Chondrocyte (in vitro differentiated cells): ENCODE measurements around the gene LAG3. TPM values are rescaled to one million over a fixed set of nuclear protein-coding genes. Genes with fewer than 3 reads are reported as not detected.
A peak's percentile ranks its signal among the peaks of the same experiment; 100 is the strongest.

Experiments
- DNase-seq: peaks from one replicate; pipeline ENCODE4 v3.0.0; 2021; ENCODE audit warnings: mixed read lengths, low spot score
- H3K27ac Mint-ChIP-seq: one replicate; pipeline ENCODE4 v1.8.0; 2021; ENCODE audit warnings: mild to moderate bottlenecking, moderate library complexity, mixed read lengths; ENCODE audit not compliant: unreplicated experiment
- H3K27me3 Mint-ChIP-seq: 2 replicates; pipeline ENCODE4 v1.8.0; 2021; ENCODE audit warnings: low read depth, mixed read lengths
- H3K36me3 Mint-ChIP-seq: 2 replicates; pipeline ENCODE4 v1.8.0; 2021; ENCODE audit warnings: low read depth, mixed read lengths
- H3K4me1 Mint-ChIP-seq: 2 replicates; pipeline ENCODE4 v1.8.0; 2021; ENCODE audit warnings: low read depth, mild to moderate bottlenecking, mixed read lengths
- H3K4me3 Mint-ChIP-seq: one replicate; pipeline ENCODE4 v1.8.0; 2021; ENCODE audit warnings: mild to moderate bottlenecking, moderate library complexity, mixed read lengths; ENCODE audit not compliant: unreplicated experiment
- H3K9me3 Mint-ChIP-seq: 2 replicates; pipeline ENCODE4 v1.8.0; 2021; ENCODE audit warnings: low read depth, mixed read lengths
- CTCF ChIP-seq: fragments of 200-600 bp; sonication (generic); IDR thresholded peaks from 2 replicates; pipeline ENCODE4 v1.5.0; 2021; ENCODE audit warnings: antibody characterized with exemption, mild to moderate bottlenecking, moderate library complexity
- total RNA-seq: library from RNA; stranded (reverse); gene quantifications from 3 replicates; pipeline ENCODE4 v1.2.1, GENCODE V29; 2021

Gene LAG3
- total RNA-seq, 1 donor from 2014 or later, result 1.0 TPM

GRCh38 chr12:6752921-6753771 is 19.2 kb upstream of the LAG3 start, which contains the start of gene MLF2:
Gene MLF2, minus strand, starts transcription at chr12:6753141. Its CDS starts 807 bp downstream, at chr12:6752334.
- peak; percentile 99 for DNase-seq
- Mint-ChIP-seq H3K36me3 (peaks cover 20% of the 10 kb centered on the region), H3K27me3 (no peaks in the 10 kb centered on the region), H3K27ac (peak within 1 kb of the TSS; percentile 98), H3K4me1 (peaks cover 26% of the 10 kb centered on the region), H3K9me3 (no peaks in the 10 kb centered on the region), H3K4me3 (peak within 1 kb of the TSS; percentile 97)
- TF ChIP-seq CTCF, result no peak

- Mint-ChIP-seq H3K9me3 (no peaks in the 10 kb centered on the region), H3K36me3 (peaks cover 16% of the 10 kb centered on the region), H3K4me3 (peak overlapping the region; percentile 97), H3K27ac (peak overlapping the region; percentile 74), H3K27me3 (no peaks in the 10 kb centered on the region), H3K4me1 (peaks cover 26% of the 10 kb centered on the region)
- DNase-seq, result no peak
- peak; percentile 98 for TF ChIP-seq CTCF
Observed at GRCh38 chr12:6753772-6754356, 18.5 kb upstream of the LAG3 start.

DNA sequence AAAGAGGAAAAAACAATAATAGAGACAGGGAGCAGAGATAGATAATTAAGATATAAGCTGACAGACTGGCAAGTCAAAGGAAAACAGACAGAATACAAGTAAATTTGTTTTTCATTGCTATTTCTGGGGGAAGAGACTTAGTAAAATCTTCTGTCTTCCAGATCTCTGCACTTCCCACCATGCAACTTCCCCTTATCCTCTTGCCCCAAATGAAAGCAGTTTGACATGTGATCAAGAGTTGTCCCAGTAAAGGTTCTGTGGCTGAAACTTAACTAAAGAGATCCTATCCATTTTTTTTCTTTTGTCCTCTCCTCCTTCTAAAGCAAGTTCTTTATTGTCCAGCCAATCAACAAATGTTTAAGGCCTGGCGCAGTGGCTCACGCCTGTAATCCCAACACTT is 17.9 kb upstream of the LAG3 start:
- no peak for TF ChIP-seq CTCF
- no peaks in the 10 kb centered on the region for H3K27me3 Mint-ChIP-seq
- H3K36me3 Mint-ChIP-seq, result peaks cover 11% of the 10 kb centered on the region
- H3K4me1 Mint-ChIP-seq, result peaks cover 26% of the 10 kb centered on the region
- no peak for DNase-seq
- no peak overlapping the region for H3K4me3 Mint-ChIP-seq
- H3K9me3 Mint-ChIP-seq, result no peaks in the 10 kb centered on the region
- peak overlapping the region; percentile 61 for H3K27ac Mint-ChIP-seq

GRCh38 chr12:6757028-6757690 is 15.2 kb upstream of the LAG3 start:
- Mint-ChIP-seq H3K4me3 (no peak overlapping the region), H3K9me3 (no peaks in the 10 kb centered on the region), H3K4me1 (peaks cover 17% of the 10 kb centered on the region), H3K36me3 (peaks cover 2% of the 10 kb centered on the region), H3K27ac (no peak overlapping the region), H3K27me3 (no peaks in the 10 kb centered on the region)
- no peak for TF ChIP-seq CTCF
- DNase-seq, result no peak

DNA sequence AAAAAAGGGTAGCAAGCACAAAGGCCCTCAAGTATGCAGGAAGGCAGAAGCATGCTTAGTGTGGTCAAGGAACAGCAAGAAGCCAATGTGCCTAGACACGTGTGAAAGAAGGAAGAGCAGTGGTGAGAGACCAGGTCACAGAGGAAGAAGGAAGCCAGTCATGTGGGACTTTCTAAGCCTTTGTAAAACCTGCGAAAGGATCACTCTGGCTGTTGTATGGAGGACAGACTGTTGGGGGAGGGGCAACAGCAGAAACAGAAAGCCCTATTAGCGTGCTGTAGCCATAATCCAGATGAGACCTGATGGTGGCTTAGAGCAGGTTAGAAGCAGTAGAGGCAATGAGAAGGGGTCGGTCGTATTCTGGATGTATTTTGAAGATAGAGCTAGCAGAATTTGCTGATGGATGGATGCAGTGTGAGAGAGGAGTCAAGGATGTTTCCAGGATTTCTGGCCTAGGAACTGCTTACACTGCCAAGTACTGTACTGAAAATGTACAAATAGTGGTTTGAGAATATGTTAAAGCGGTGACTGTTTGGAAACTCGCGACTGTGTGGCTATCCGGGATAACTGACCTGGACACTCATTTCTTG is 13.7 kb upstream of the LAG3 start:
- TF ChIP-seq CTCF, result no peak
- H3K27ac Mint-ChIP-seq, result no peak overlapping the region
- H3K4me3 Mint-ChIP-seq, result no peak overlapping the region
- H3K27me3 Mint-ChIP-seq, result no peaks in the 10 kb centered on the region
- DNase-seq, result no peak
- peaks cover 23% of the 10 kb centered on the region for H3K4me1 Mint-ChIP-seq
- no peaks in the 10 kb centered on the region for H3K36me3 Mint-ChIP-seq
- H3K9me3 Mint-ChIP-seq, result no peaks in the 10 kb centered on the region
